Effector memory CD4-positive, alpha-beta T cell (primary cell): ENCODE measurements around the gene FST.
A peak's percentile ranks its signal among the peaks of the same experiment; 100 is the strongest.

ENCODE experiments used
- DNase-seq, 3 donors: peaks; one replicate each; pipeline ENCODE4 v3.0.0-alpha.2; 2020
- H3K27ac ChIP-seq: 2 replicates; pipeline ENCODE4 v1.7.0; 2013; ENCODE audit warnings: mild to moderate bottlenecking, low read length, moderate library complexity; ENCODE audit not compliant: insufficient read depth, poor library complexity, severe bottlenecking
- H3K27me3 ChIP-seq: replicated peaks from 2 replicates; pipeline ENCODE4 v1.7.0; 2013; ENCODE audit warnings: mild to moderate bottlenecking, low read length; ENCODE audit not compliant: insufficient read depth, control insufficient read depth, poor library complexity, severe bottlenecking
- H3K36me3 ChIP-seq: 2 replicates; pipeline ENCODE4 v1.7.0; 2013; ENCODE audit warnings: mild to moderate bottlenecking, low read length, moderate library complexity; ENCODE audit not compliant: control insufficient read depth, insufficient read depth
- H3K4me1 ChIP-seq: 2 replicates; pipeline ENCODE4 v1.7.0; 2013; ENCODE audit warnings: low read length, mild to moderate bottlenecking; ENCODE audit not compliant: control insufficient read depth, insufficient read depth, poor library complexity, severe bottlenecking
- H3K4me3 ChIP-seq: 2 replicates; pipeline ENCODE4 v1.7.0; 2013; ENCODE audit warnings: low read length, low read depth, mild to moderate bottlenecking; ENCODE audit not compliant: insufficient read depth, poor library complexity, severe bottlenecking
- H3K9me3 ChIP-seq: 2 replicates; pipeline ENCODE4 v1.7.0; 2013; ENCODE audit warnings: mild to moderate bottlenecking, low read length, moderate library complexity; ENCODE audit not compliant: control insufficient read depth
- total RNA-seq, 3 donors: gene quantifications; one replicate each; lab custom pipeline; 2026; lab: John Stamatoyannopoulos, UW

Gene FST
- 0 to 0.19 (median 0) reads per million in 3 donors for total RNA-seq

- H3K36me3 ChIP-seq = no peaks in the 10 kb centered on the region
- H3K4me3 ChIP-seq = peak within 1 kb of the TSS; percentile 66
- peaks cover 15% of the 10 kb centered on the region for H3K4me1 ChIP-seq
- no peak within 1 kb of the TSS for H3K27ac ChIP-seq
- no peak for DNase-seq
- H3K9me3 ChIP-seq = no peaks in the 10 kb centered on the region
- peaks cover 11% of the 10 kb centered on the region for H3K27me3 ChIP-seq
Observed at GRCh38 chr5:53480416-53481158, at the start of gene FST. FST (plus strand) TSS chr5:53480629; CDS start chr5:53480792, 163 bp downstream.

- no peaks in the 10 kb centered on the region for H3K36me3 ChIP-seq
- H3K9me3 ChIP-seq = no peaks in the 10 kb centered on the region
- H3K27me3 ChIP-seq = no peaks in the 10 kb centered on the region
- DNase-seq = no peak
- no peak overlapping the region for H3K4me3 ChIP-seq
- no peaks in the 10 kb centered on the region for H3K4me1 ChIP-seq
- H3K27ac ChIP-seq = no peak overlapping the region
Observed at GRCh38 chr5:53431665-53432064, 48.8 kb upstream of the FST start.

GRCh38 chr5:53433026-53433425 lies 47.4 kb upstream of the FST start:
- no peak for DNase-seq
- Histone ChIP-seq H3K27me3 (no peaks in the 10 kb centered on the region), H3K9me3 (no peaks in the 10 kb centered on the region), H3K4me3 (no peak overlapping the region), H3K27ac (no peak overlapping the region), H3K4me1 (no peaks in the 10 kb centered on the region), H3K36me3 (no peaks in the 10 kb centered on the region)

GRCh38 chr5:53434541-53434940 lies 45.9 kb upstream of the FST start:
- no peaks in the 10 kb centered on the region for H3K36me3 ChIP-seq
- no peak for DNase-seq
- no peak overlapping the region for H3K27ac ChIP-seq

GRCh38 chr5:53436480-53437191 lies 43.8 kb upstream of the FST start:
- no peak overlapping the region for H3K27ac ChIP-seq
- DNase-seq = no peak
- H3K36me3 ChIP-seq = no peaks in the 10 kb centered on the region
- no peaks in the 10 kb centered on the region for H3K9me3 ChIP-seq
- no peak overlapping the region for H3K4me3 ChIP-seq
- H3K4me1 ChIP-seq = no peaks in the 10 kb centered on the region
- H3K27me3 ChIP-seq = no peaks in the 10 kb centered on the region

More at GRCh38 chr5:53434541-53434940, 45.9 kb upstream of the FST start:
- Histone ChIP-seq H3K9me3 (no peaks in the 10 kb centered on the region), H3K4me1 (no peaks in the 10 kb centered on the region), H3K27me3 (no peaks in the 10 kb centered on the region), H3K4me3 (no peak overlapping the region)

GRCh38 chr5:53438079-53438478 lies 42.4 kb upstream of the FST start:
- no peak overlapping the region for H3K4me3 ChIP-seq
- DNase-seq = no peak
- H3K9me3 ChIP-seq = no peaks in the 10 kb centered on the region
- no peak overlapping the region for H3K27ac ChIP-seq
- no peaks in the 10 kb centered on the region for H3K4me1 ChIP-seq
- H3K36me3 ChIP-seq = no peaks in the 10 kb centered on the region
- no peaks in the 10 kb centered on the region for H3K27me3 ChIP-seq

- Histone ChIP-seq H3K27ac (no peak overlapping the region), H3K36me3 (no peaks in the 10 kb centered on the region)
- no peak for DNase-seq
Observed at GRCh38 chr5:53438486-53439472, 41.6 kb upstream of the FST start.

GRCh38 chr5:53442961-53443360 lies 37.5 kb upstream of the FST start:
- no peaks in the 10 kb centered on the region for H3K36me3 ChIP-seq
- no peak for DNase-seq
- no peaks in the 10 kb centered on the region for H3K9me3 ChIP-seq
- no peaks in the 10 kb centered on the region for H3K4me1 ChIP-seq
- H3K4me3 ChIP-seq = no peak overlapping the region
- no peaks in the 10 kb centered on the region for H3K27me3 ChIP-seq
- H3K27ac ChIP-seq = no peak overlapping the region

More at GRCh38 chr5:53438486-53439472, 41.6 kb upstream of the FST start:
- no peaks in the 10 kb centered on the region for H3K4me1 ChIP-seq
- H3K9me3 ChIP-seq = no peaks in the 10 kb centered on the region
- H3K27me3 ChIP-seq = no peaks in the 10 kb centered on the region
- no peak overlapping the region for H3K4me3 ChIP-seq

- no peak for DNase-seq
- Histone ChIP-seq H3K4me3 (no peak overlapping the region), H3K27me3 (no peaks in the 10 kb centered on the region), H3K36me3 (no peaks in the 10 kb centered on the region), H3K9me3 (no peaks in the 10 kb centered on the region), H3K4me1 (no peaks in the 10 kb centered on the region), H3K27ac (no peak overlapping the region)
Observed at GRCh38 chr5:53445569-53445968, 34.9 kb upstream of the FST start.
